CD4-positive, CD25-positive, alpha-beta regulatory T cell (primary cell): Measurements from ENCODE around the gene PSORS1C2. TPM values are rescaled to one million over a fixed set of nuclear protein-coding genes. Genes with fewer than 3 reads are reported as not detected.
A peak's percentile ranks its signal among the peaks of the same experiment; 100 is the strongest.

Source experiments
- ATAC-seq, 2 donors: fragments of 150-1000 bp; cut with Tn5 transposase; one replicate each; pipeline ENCODE4 v1.10.0; 2021; ENCODE audit warnings: low read depth in 2 of 2, moderate number of reproducible peaks in 2 of 2, moderate library complexity in 1 of 2
- DNase-seq, 3 donors: peaks; one replicate each; pipeline versions ENCODE4 v3.0.0 to v3.0.0-alpha.2; 2012 to 2022; ENCODE audit warnings: mixed read lengths in 1 of 3
- H3K27ac ChIP-seq: one replicate; pipeline ENCODE4 v1.7.0; 2013; ENCODE audit warnings: mild to moderate bottlenecking, low read length; ENCODE audit not compliant: insufficient read depth, poor library complexity, severe bottlenecking
- H3K27me3 ChIP-seq: one replicate; pipeline ENCODE4 v1.7.0; 2013; ENCODE audit warnings: low read length; ENCODE audit not compliant: control insufficient read depth, insufficient read depth
- H3K36me3 ChIP-seq: one replicate; pipeline ENCODE4 v1.7.0; 2013; ENCODE audit warnings: mild to moderate bottlenecking, low read length, moderate library complexity; ENCODE audit not compliant: control insufficient read depth, insufficient read depth
- H3K4me1 ChIP-seq: 2 replicates; pipeline ENCODE4 v1.7.0; 2013; ENCODE audit warnings: mild to moderate bottlenecking, low read length; ENCODE audit not compliant: insufficient read depth, control insufficient read depth, poor library complexity, severe bottlenecking
- H3K4me3 ChIP-seq: one replicate; pipeline ENCODE4 v1.7.0; 2013; ENCODE audit warnings: low read depth, mild to moderate bottlenecking, low read length, moderate library complexity
- H3K9me3 ChIP-seq, 2 experiments: 1 replicate in 1 of 2; 2 replicates in 1 of 2; pipeline ENCODE4 v1.7.0; 2013; ENCODE audit warnings: low read length in 2 of 2, mild to moderate bottlenecking in 1 of 2, moderate library complexity in 1 of 2; ENCODE audit not compliant: control insufficient read depth in 2 of 2
- H3K27ac Mint-ChIP-seq, 3 donors: one replicate each; pipeline ENCODE4 v1.8.0; 2020 to 2022; ENCODE audit warnings: mild to moderate bottlenecking in 3 of 3, mixed read lengths in 3 of 3, moderate library complexity in 2 of 3
- H3K27me3 Mint-ChIP-seq: one replicate; pipeline ENCODE4 v1.8.0; 2022; ENCODE audit warnings: mild to moderate bottlenecking, mixed read lengths
- H3K36me3 Mint-ChIP-seq: one replicate; pipeline ENCODE4 v1.8.0; 2020; ENCODE audit warnings: mixed read lengths
- H3K4me1 Mint-ChIP-seq, 4 donors: one replicate each; pipeline ENCODE4 v1.8.0; 2020 to 2022; ENCODE audit warnings: mixed read lengths in 4 of 4, mild to moderate bottlenecking in 1 of 4
- H3K4me3 Mint-ChIP-seq, 4 donors: one replicate each; pipeline ENCODE4 v1.8.0; 2020 to 2022; ENCODE audit warnings: mild to moderate bottlenecking in 4 of 4, mixed read lengths in 4 of 4, moderate library complexity in 3 of 4
- H3K9me3 Mint-ChIP-seq, 7 donors: one replicate each; pipeline ENCODE4 v1.8.0; 2020 to 2022; ENCODE audit warnings: mixed read lengths in 7 of 7, mild to moderate bottlenecking in 3 of 7, moderate library complexity in 2 of 7
- polyA plus RNA-seq, 4 donors: library from polyadenylated mRNA; unstranded; fragments of 300-500 nt; fragmentation: Illumina TruSeq; gene quantifications; one replicate each; pipeline ENCODE4 v1.2.3, GENCODE V29; 2021
- total RNA-seq: library from RNA; stranded (reverse); gene quantifications from one replicate; pipeline ENCODE4 v1.2.3, GENCODE V29; 2022

Gene PSORS1C2
- total and polyA plus RNA-seq, 5 donors from 2014 or later: not detected

DNA sequence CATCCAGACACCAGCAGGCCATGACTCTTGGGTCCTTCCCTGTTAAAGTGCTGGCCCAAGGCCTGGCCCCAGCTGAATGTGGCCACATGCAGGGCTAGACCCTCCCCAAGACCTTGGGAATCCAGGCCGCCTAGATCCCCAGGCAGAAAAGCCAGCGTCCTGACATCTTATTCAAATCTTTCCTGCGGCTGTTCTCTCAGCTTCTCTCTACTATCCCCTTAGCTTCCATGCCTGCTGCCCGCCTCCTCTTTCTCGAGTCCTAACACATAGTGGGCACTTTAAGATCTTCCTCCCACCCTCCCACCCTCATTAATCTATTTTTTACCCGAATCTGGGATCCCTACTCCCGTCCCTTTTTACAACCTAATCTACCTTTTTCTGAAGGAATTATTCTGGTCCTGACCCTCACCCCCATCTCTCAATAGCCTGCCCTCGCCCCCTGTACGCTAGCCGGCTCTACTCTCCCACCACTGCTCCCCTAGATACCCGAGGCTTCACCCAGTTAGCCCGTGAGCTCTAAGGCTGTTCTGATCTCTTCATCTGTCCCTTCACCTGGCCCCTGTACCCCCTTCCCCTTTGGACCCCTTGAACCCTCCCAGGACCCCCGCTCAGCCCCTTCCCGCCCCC lies 18.8 kb upstream of the PSORS1C2 start, which contains the start of gene CCHCR1:
Gene CCHCR1 (minus strand): TSS at position 290 of the 627 bp plus-strand sequence. CDS start 202 bp downstream, at position 88.
- peak within 1 kb of the TSS; percentile 86 to 96 (median 94) for H3K4me3 Mint-ChIP-seq
- no peaks in the 10 kb centered on the region for H3K27me3 ChIP-seq
- peaks cover 4% of the 10 kb centered on the region for H3K36me3 Mint-ChIP-seq
- H3K27ac Mint-ChIP-seq: peak within 1 kb of the TSS; percentile 90 to 94 (median 91)
- peaks cover 24% of the 10 kb centered on the region for H3K4me1 ChIP-seq
- no peaks in the 10 kb centered on the region for H3K27me3 Mint-ChIP-seq
- no peaks in the 10 kb centered on the region for H3K36me3 ChIP-seq
- H3K4me1 Mint-ChIP-seq: peaks cover 8 to 36% (median 14%) of the 10 kb centered on the region in 4 donors
- no peaks in the 10 kb centered on the region for H3K9me3 Mint-ChIP-seq
- DNase-seq (no peak), ATAC-seq (no peak)
- peak within 1 kb of the TSS; percentile 82 for H3K27ac ChIP-seq
- peak within 1 kb of the TSS; percentile 78 for H3K4me3 ChIP-seq
- H3K9me3 ChIP-seq: no peaks in the 10 kb centered on the region

DNA sequence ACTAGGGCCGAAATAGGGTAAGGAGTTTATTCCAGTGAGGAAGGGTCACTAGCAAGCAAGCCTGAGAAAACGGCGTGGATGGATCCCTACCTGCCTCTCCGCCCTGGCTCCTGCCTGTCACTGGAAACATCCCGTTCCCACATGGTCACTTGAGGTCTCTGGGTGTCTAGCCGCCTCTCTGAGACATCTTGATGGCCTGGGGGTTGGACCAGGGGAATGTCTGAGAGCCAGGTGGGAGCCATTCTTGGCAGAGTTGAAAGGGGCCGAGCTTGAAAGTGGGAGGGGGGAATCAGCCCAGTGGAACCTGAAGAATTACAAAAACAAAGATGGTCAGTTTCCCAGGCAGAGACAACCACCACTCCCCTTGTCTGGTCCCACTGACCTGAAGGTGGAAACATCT lies 17.8 kb upstream of the PSORS1C2 start:
- ATAC-seq (no peak), DNase-seq (no peak)
- peak overlapping the region in 3 of 4 donors; percentile 45 to 95 (median 86) for H3K4me3 Mint-ChIP-seq
- Histone ChIP-seq H3K27me3 (no peaks in the 10 kb centered on the region), H3K4me1 (peaks cover 24% of the 10 kb centered on the region), H3K27ac (no peak overlapping the region), H3K9me3 (no peaks in the 10 kb centered on the region), H3K36me3 (no peaks in the 10 kb centered on the region), H3K4me3 (no peak overlapping the region)
- H3K4me1 Mint-ChIP-seq: peaks cover 8 to 36% (median 14%) of the 10 kb centered on the region in 4 donors
- H3K36me3 Mint-ChIP-seq: peaks cover 5% of the 10 kb centered on the region
- no peaks in the 10 kb centered on the region for H3K27me3 Mint-ChIP-seq
- no peaks in the 10 kb centered on the region for H3K9me3 Mint-ChIP-seq
- H3K27ac Mint-ChIP-seq: peak overlapping the region in 1 of 3 donors; percentile 91

DNA sequence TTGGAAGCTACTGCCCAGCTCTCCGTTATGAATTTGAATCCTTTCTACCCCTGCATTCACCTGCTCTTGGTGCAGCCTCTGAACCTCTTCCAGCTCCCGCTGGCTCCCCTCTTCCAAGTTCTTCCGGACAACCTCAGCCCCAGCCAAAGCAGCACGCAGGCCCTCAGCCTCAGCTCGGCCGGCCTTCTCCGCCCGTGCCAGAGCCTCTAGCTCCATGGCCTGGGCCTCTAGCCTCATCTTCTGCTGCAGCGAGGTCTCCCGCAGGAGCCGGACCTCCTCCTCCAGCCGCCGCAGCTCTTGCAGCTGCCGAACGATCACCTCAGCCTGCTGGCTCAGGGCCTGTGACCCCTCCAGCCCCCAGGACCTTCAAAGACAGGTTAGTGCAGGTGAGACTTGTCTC lies 15.6 kb upstream of the PSORS1C2 start:
- Mint-ChIP-seq H3K27me3 (no peaks in the 10 kb centered on the region), H3K9me3 (peaks cover 0 to 2% (median 0%) of the 10 kb centered on the region in 7 donors), H3K36me3 (peaks cover 18% of the 10 kb centered on the region), H3K4me1 (peaks cover 4 to 29% (median 10%) of the 10 kb centered on the region in 4 donors), H3K27ac (peak overlapping the region in 1 of 3 donors; percentile 60), H3K4me3 (no peak overlapping the region)
- Histone ChIP-seq H3K4me1 (peaks cover 18% of the 10 kb centered on the region), H3K27me3 (no peaks in the 10 kb centered on the region), H3K4me3 (no peak overlapping the region), H3K9me3 (no peaks in the 10 kb centered on the region), H3K27ac (no peak overlapping the region), H3K36me3 (peaks cover 4% of the 10 kb centered on the region)
- no peak for ATAC-seq
- no peak for DNase-seq

DNA sequence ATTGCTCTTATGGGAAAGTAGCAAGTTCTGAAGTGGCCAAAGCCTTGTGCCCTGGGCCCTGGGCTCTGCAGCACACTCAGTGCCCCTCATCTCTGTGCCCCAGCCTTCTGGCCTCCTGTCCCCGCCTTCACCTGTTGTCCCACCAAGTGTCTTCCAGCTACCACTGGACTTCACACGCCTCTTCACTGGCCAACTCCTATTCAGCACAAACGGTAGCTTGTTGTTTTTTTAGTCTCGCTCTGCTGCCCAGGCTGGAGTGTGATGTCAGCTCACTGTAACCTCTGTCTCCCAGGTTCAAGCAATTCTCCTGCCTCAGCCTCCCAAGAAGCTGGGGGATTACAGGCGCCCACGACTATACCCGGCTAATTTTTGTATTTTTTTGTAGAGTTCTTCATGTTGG lies 13.9 kb upstream of the PSORS1C2 start:
- Histone ChIP-seq H3K4me3 (no peak overlapping the region), H3K9me3 (no peaks in the 10 kb centered on the region), H3K27me3 (no peaks in the 10 kb centered on the region), H3K27ac (no peak overlapping the region), H3K4me1 (peaks cover 5% of the 10 kb centered on the region), H3K36me3 (peaks cover 4% of the 10 kb centered on the region)
- Mint-ChIP-seq H3K27me3 (no peaks in the 10 kb centered on the region), H3K27ac (peak overlapping the region in 1 of 3 donors; percentile 51), H3K4me1 (peaks cover 0 to 14% (median 3%) of the 10 kb centered on the region in 4 donors), H3K4me3 (no peak overlapping the region), H3K9me3 (peaks cover 0 to 2% (median 0%) of the 10 kb centered on the region in 7 donors), H3K36me3 (peaks cover 18% of the 10 kb centered on the region)
- no peak for ATAC-seq
- DNase-seq: no peak

DNA sequence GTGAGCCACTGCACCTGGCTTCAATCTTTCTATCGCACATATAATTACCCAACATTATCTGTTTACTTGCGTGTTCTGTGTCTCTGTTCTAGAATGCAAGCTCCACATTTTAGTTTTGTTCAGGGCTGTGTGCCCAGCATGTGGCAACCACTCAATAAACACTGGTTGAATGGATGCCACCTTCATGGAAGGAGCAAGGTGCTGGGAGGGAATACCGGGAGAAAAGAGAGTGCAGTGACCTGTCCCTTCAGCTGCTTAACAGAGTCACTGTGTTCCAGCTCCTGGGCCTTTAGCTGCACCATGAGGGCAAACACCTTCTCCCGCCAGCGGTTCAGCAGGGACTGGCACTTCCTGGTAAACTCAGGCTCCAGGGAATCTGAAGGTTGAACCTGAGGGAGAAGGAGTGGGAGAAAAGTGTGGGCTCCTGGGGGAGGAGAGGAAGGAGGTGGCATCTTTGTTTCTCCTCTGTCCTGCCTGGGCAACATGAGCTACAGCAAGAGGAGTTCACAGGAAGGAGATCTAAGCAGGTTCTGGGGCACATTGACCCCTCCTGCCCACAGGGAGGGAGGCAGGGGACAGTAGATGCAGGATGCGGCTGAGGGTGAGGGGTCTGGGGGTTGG lies 11.1 kb upstream of the PSORS1C2 start:
- H3K36me3 ChIP-seq: peaks cover 4% of the 10 kb centered on the region
- H3K9me3 ChIP-seq: no peaks in the 10 kb centered on the region
- Mint-ChIP-seq H3K4me1 (peaks cover 0 to 3% (median 0%) of the 10 kb centered on the region in 4 donors), H3K4me3 (no peak overlapping the region), H3K9me3 (peaks cover 0 to 2% (median 0%) of the 10 kb centered on the region in 7 donors), H3K27ac (no peak overlapping the region), H3K36me3 (peaks cover 21% of the 10 kb centered on the region), H3K27me3 (no peaks in the 10 kb centered on the region)
- DNase-seq (no peak), ATAC-seq (no peak)
- H3K4me3 ChIP-seq: no peak overlapping the region
- no peak overlapping the region for H3K27ac ChIP-seq
- no peaks in the 10 kb centered on the region for H3K4me1 ChIP-seq
- H3K27me3 ChIP-seq: no peaks in the 10 kb centered on the region

DNA sequence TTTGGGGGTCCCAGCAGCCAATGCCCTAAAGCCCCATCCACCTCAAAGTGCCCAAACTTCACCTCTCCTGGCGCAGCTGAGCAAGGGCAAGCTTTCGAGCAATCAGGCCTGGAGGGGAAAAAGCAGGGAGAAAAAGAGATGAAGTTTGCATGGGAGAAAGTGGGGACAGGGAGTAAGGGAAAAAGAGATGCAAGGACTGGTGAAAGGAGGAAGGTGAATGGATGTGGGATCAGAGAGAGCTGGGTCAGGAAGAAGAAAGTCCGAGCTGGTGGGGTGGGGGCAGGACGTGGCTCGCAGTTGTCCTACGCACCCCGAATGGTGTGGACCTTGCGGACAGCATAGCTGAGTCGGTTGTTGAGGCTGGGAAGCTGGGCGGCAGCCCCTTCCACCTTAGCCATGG lies 6.5 kb upstream of the PSORS1C2 start:
- Mint-ChIP-seq H3K27ac (no peak overlapping the region), H3K27me3 (no peaks in the 10 kb centered on the region), H3K36me3 (peaks cover 22% of the 10 kb centered on the region), H3K4me3 (no peak overlapping the region), H3K4me1 (no peaks in the 10 kb centered on the region), H3K9me3 (no peaks in the 10 kb centered on the region)
- DNase-seq (no peak), ATAC-seq (no peak)
- Histone ChIP-seq H3K9me3 (no peaks in the 10 kb centered on the region), H3K27ac (no peak overlapping the region), H3K4me1 (no peaks in the 10 kb centered on the region), H3K4me3 (no peak overlapping the region), H3K36me3 (peaks cover 4% of the 10 kb centered on the region), H3K27me3 (no peaks in the 10 kb centered on the region)

DNA sequence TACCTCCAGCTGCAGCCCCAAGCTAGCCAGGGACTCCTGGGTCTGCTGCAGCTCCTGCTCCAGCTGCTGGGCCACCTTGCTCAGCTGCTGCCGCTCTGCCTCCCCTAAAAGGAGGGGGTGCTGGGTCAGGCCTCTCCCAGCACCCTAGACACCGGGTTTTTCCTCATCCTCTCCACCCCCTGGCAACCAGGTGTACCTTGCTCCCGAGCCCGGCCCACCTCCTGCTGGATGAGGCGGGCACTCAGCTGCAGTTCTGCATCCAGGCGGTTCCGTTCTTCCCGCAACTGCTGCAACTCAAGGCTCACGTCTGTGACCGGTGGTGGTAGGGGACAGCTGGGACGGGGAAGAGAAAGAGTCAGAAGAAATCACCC lies 6.1 kb upstream of the PSORS1C2 start:
- no peaks in the 10 kb centered on the region for H3K9me3 ChIP-seq
- H3K27me3 ChIP-seq: no peaks in the 10 kb centered on the region
- H3K4me3 ChIP-seq: no peak overlapping the region
- DNase-seq (no peak), ATAC-seq (no peak)
- no peak overlapping the region for H3K4me3 Mint-ChIP-seq
- no peak overlapping the region for H3K27ac ChIP-seq
- peaks cover 3% of the 10 kb centered on the region for H3K36me3 ChIP-seq
- H3K9me3 Mint-ChIP-seq: no peaks in the 10 kb centered on the region
- no peaks in the 10 kb centered on the region for H3K4me1 Mint-ChIP-seq
- H3K4me1 ChIP-seq: no peaks in the 10 kb centered on the region
- H3K27me3 Mint-ChIP-seq: no peaks in the 10 kb centered on the region
- peaks cover 20% of the 10 kb centered on the region for H3K36me3 Mint-ChIP-seq
- H3K27ac Mint-ChIP-seq: no peak overlapping the region
